Frontal cortex (tissue), 4 donors: ENCODE data around the gene ACADM. TPM values are rescaled to one million over a fixed set of nuclear protein-coding genes. Genes with fewer than 3 reads are reported as not detected.
"Not testable (repeated sequence)": the region's sequence is repeated elsewhere in the genome, so short reads cannot be mapped to it uniquely, and the experiment has no call there.

Source experiments
- DNase-seq, 2 donors: peaks; one replicate each; pipeline ENCODE4 v3.0.0; 2012; ENCODE audit warnings: low spot score in 2 of 2
- FAIRE-seq: peaks from 2 replicates; lab custom pipeline; 2012; peaks lifted over from hg19 to GRCh38; lab: Jason Lieb, UNC
- total RNA-seq: library from RNA; depleted of rRNA; stranded (reverse); fragments of >200 nt; gene quantifications from one replicate; pipeline ENCODE4 v1.2.3, GENCODE V29; 2014
- donor health status: control.
- donor health status: control.
- donor health status: control.

The ACADM gene
- total RNA-seq, 1 donor from 2014 or later, result 54.2 TPM

- FAIRE-seq (no peak), DNase-seq (no peak)
Measured at GRCh38 chr1:75732703-75733102, 8.2 kb downstream of the ACADM start.

DNA sequence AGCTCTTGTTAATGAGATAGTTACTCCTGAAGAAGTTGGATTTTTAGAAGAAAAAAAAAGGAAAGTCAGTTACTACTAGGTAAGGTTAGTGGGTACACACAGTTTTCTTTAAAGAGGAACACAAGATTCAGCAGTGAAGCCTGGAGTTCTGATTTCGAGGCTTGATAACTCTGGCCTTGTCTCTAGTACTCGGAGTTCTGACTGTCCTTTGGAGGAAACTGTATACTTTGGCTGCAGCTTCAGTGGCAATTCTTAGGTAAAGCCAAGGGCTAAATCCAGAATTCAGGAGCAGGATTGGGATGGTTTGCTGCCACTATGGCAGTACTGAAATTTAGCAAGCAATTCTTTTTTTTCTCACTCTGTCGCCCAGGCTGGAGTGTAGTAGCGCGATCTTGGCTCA lies 9.2 kb downstream of the ACADM start:
- DNase-seq (no peak), FAIRE-seq (no peak)

DNA sequence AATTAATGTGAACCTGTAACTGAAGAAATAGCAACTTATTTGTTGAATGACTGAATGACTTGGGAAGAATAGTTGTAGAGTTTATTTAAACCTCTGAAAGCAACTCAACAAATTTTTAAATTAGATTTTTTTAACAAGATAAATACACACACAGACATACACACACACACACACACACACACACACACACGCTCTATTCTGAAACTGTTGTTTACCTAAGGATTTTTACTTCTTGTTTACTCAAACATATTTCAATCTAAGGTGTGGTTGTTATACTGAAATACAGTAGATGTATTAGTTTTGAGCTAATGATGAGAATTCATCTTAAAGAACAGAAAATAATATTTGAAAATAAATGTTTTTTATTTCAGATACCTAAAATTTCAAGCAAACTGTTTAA lies 11.5 kb downstream of the ACADM start:
- FAIRE-seq (peak; percentile 3), DNase-seq (no peak)

DNA sequence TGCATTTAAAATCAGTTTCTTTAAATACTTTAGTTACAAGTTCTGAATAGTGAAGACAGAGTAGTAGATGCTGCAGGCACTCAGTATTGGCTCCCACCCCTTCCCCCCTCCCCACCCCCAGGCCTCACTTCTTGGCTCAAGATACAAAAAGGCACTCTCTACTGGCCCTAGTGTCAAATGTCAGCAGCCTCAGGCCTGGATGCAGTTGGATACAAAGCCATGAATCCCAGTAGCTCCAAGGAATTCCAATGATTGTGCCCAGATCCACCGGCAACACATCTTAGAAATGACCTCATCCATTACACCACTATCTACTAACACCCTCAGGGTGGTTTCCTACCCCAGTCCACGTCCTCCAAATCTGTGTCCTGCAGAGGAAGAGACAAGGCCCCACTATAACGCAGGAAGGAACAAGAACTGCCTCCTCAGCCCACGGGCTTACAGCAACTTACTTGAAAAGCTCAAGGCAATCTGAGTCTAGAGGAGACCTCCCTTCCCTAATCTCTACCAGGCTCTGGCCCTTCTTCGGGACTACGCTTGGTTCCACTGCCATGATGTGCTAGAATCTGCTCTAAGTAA lies 17.6 kb downstream of the ACADM start:
- FAIRE-seq (no peak), DNase-seq (no peak)

- DNase-seq, result no peak
- FAIRE-seq, result no peak
Measured at GRCh38 chr1:75745276-75745675, 20.8 kb downstream of the ACADM start.

- not testable (repeated sequence) for FAIRE-seq
Measured at GRCh38 chr1:75757210-75757609, 32.7 kb downstream of the ACADM start.

DNA sequence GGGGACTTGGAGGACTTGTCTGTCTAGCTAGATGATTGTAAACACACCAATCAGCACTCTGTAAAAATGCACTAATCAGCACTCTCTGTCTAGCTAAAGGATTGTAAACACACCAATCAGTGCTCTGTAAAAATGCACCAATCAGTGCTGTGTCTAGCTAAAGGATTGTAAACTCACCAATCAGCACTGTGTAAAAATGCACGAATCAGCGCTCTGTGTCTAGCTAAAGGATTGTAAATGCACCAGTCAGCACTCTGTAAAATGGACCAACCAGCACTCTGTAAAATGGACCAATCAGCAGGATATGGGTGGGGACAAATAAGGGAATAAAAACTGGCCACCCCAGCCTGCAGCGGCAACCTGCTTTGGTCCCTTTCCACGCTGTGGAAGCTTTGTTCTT lies 34.0 kb downstream of the ACADM start:
- DNase-seq, FAIRE-seq: not testable (repeated sequence)

More at GRCh38 chr1:75757210-75757609, 32.7 kb downstream of the ACADM start:
- DNase-seq, result not testable (repeated sequence)

- DNase-seq, result no peak
- no peak for FAIRE-seq
Measured at GRCh38 chr1:75764057-75764655, 39.6 kb downstream of the ACADM start.

GRCh38 chr1:75765697-75766355 lies 41.3 kb downstream of the ACADM start:
- FAIRE-seq, result no peak
- no peak for DNase-seq

- no peak for DNase-seq
Measured at GRCh38 chr1:75768016-75768415, 43.5 kb downstream of the ACADM start.

DNA sequence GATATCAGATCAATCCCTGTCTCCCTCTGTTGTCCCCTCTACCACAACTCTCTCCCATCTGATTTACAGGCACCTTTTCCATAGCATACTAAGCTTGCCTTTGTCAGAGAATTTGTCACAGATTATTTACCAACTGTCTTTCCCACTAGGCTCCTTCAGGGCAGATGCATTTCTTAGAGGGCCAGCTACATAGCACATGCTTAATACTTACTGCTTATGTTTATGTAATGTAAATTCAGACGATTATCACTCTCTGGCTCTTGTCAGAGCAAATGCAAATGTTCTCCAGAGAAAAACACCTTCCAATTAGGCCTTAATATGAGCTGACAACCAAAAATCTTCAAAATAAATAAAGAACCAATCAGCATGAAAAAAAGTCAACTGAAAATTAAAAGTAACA lies 46.3 kb downstream of the ACADM start:
- FAIRE-seq (no peak), DNase-seq (no peak)

More at GRCh38 chr1:75768016-75768415, 43.5 kb downstream of the ACADM start:
- no peak for FAIRE-seq

- no peak for DNase-seq
- FAIRE-seq, result no peak
Measured at GRCh38 chr1:75771978-75772377, 47.5 kb downstream of the ACADM start.

DNA sequence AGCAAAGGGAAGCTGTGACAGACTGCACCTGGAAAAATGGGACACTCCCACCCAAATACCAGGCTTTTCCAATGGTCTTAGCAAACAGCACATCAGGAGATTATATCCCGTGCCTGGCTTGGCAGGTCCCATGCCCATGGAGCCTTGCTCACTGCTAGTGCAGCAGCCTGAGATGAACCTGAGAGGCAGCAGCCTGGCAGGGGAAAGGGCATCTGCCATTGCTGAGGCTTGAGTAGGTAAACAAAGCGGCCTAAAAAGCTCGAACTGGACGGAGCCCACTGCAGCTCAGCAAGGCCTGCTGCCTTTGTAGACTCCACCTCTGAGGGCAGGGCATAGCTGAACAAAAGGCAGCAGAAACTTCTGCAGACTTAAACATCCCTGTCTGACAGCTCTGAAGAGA lies 53.3 kb downstream of the ACADM start:
- FAIRE-seq, result not testable (repeated sequence)

DNA sequence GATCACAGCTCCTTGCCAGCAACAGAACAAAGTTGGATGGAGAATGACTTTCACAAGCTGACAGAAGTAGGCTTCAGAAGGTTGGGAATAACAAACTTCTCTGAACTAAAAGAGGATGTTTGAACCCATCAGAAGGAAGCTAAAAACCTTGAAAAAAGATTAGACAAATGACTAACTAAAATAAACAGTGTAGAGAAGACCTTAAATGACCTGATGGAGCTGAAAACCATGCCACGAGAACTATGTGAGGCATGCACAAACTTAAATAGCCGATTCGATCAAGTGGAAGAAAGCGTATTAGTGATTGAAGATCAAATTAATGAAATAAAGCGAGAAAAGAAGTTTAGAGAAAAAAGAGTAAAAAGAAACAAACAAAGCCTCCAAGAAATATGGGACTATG lies 54.2 kb downstream of the ACADM start:
- FAIRE-seq, DNase-seq: not testable (repeated sequence)

More for the DNA sequence above, 53.3 kb downstream of the ACADM start:
- not testable (repeated sequence) for DNase-seq

- DNase-seq, FAIRE-seq: not testable (repeated sequence)
Measured at GRCh38 chr1:75780183-75780582, 55.7 kb downstream of the ACADM start.

- not testable (repeated sequence) for DNase-seq, FAIRE-seq
Measured at GRCh38 chr1:75783920-75784319, 59.4 kb downstream of the ACADM start.

DNA sequence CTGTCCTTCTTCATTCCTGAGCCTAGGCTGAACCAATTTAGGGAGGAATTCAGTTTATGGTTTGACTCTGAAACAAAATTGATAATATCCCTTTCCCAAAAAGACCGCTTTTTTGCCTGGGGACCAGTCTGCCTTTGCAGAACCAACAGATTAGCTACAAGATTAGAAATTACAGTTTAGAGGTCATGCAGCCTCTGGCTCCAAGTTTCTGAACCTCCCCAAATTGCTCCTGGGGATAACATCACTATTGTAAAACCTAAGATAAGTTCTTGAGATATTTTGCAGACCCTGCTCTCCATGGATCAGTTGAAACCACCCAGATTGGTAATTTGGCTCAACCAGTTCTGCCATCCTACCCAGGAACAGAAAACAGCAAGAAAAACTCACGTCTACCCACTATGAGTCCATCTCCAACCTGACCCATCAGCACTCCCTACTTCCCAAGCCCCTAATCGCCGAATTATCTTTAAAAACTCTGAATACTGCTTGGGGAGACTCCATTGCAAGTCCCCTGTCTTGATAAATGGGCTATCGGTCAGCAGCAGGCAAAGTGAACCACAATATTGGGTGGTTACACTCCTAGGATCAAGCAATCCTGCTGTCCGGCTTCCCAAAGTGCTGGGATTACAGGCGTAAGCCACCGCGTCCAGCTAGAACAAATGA lies 60.9 kb downstream of the ACADM start:
- DNase-seq, result peak in 1 of 2 donors; percentile 20
- FAIRE-seq, result no peak

DNA sequence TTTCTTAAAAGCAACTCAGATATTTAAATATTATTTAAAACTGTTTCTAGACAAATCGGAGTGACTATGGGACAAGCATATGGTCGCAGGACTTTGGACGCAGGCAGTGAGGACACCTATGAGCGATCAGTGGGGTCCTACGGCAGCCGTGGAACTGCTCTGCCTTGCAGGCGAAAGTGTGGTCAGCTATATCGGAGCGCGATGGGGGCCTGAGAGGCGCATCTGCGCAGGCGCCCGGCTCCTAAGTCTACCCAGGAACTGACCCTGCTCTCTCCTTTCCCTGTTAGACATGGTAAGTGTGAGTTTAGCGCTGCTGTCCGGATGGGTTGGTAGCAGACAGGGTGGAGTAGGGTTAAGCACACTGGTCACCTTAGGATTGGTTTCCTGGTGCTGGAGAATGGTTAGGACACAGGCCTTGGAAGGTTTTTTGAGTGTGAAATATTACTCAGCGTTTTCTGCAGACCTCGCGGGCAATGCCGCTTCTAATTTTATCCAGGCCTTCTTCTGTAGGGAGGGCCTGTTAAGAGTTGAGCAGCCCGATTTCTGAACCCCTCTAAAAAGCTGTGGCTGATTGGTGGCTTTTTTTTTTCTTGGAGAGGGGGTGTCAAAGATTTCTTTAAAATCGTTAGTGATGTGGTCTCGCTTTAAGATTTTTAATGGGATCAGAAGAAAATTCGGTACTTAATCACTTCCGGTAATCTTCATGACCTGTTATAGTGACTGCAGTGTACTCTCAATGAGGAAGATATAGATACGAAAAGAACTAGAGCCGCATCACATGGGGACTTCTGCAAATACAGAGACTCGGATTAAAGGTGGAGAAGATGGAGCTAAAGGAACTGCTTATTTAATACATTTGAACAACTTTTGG lies 61.7 kb downstream of the ACADM start, which contains the start of gene RABGGTB:
TSS of gene RABGGTB (plus strand) at position 274 of the 871 bp plus-strand sequence. CDS start at position 290, 16 bp downstream.
- DNase-seq, result peak; percentile 67 to 82
- no peak for FAIRE-seq

- FAIRE-seq, result no peak
Measured at GRCh38 chr1:75786901-75787493, 62.5 kb downstream of the ACADM start.

More at GRCh38 chr1:75786901-75787493, 62.5 kb downstream of the ACADM start:
- DNase-seq, result no peak
